Activated naive CD8-positive, alpha-beta T cell (primary cell): ENCODE results near the gene HOXA9.

Experiments used
- H3K27ac Mint-ChIP-seq: one replicate; pipeline ENCODE4 v1.8.0; 2021; ENCODE audit warnings: mixed read lengths
- H3K27me3 Mint-ChIP-seq: one replicate; pipeline ENCODE4 v1.8.0; 2021; ENCODE audit warnings: mixed read lengths
- H3K36me3 Mint-ChIP-seq: one replicate; pipeline ENCODE4 v1.8.0; 2021; ENCODE audit warnings: mixed read lengths
- H3K4me1 Mint-ChIP-seq: one replicate; pipeline ENCODE4 v1.8.0; 2021; ENCODE audit warnings: low read depth, mixed read lengths
- H3K4me3 Mint-ChIP-seq: one replicate; pipeline ENCODE4 v1.8.0; 2021; ENCODE audit warnings: mild to moderate bottlenecking, mixed read lengths
- H3K9me3 Mint-ChIP-seq: one replicate; pipeline ENCODE4 v1.8.0; 2021; ENCODE audit warnings: low read depth, mixed read lengths

HOXA9 gene

GRCh38 chr7:27151341-27151930 is 13.9 kb downstream of the HOXA9 start:
- H3K9me3 Mint-ChIP-seq = no peaks in the 10 kb centered on the region
- peak overlapping the region; percentile 76 for H3K4me3 Mint-ChIP-seq
- peak overlapping the region; percentile 2 for H3K27ac Mint-ChIP-seq
- H3K4me1 Mint-ChIP-seq = peaks cover 46% of the 10 kb centered on the region
- H3K27me3 Mint-ChIP-seq = peaks cover 65% of the 10 kb centered on the region
- H3K36me3 Mint-ChIP-seq = peaks cover 3% of the 10 kb centered on the region

- Mint-ChIP-seq H3K27ac (no peak overlapping the region), H3K27me3 (peaks cover 70% of the 10 kb centered on the region), H3K9me3 (no peaks in the 10 kb centered on the region), H3K36me3 (peaks cover 3% of the 10 kb centered on the region), H3K4me3 (peak overlapping the region; percentile 76), H3K4me1 (peaks cover 44% of the 10 kb centered on the region)
Measured at GRCh38 chr7:27150568-27151340, 14.6 kb downstream of the HOXA9 start.

GRCh38 chr7:27149842-27150567 is 15.3 kb downstream of the HOXA9 start:
- H3K36me3 Mint-ChIP-seq = peaks cover 3% of the 10 kb centered on the region
- no peak overlapping the region for H3K27ac Mint-ChIP-seq
- no peaks in the 10 kb centered on the region for H3K9me3 Mint-ChIP-seq
- H3K4me3 Mint-ChIP-seq = peak overlapping the region; percentile 20
- peaks cover 64% of the 10 kb centered on the region for H3K27me3 Mint-ChIP-seq
- peaks cover 36% of the 10 kb centered on the region for H3K4me1 Mint-ChIP-seq

- Mint-ChIP-seq H3K4me1 (peaks cover 27% of the 10 kb centered on the region), H3K9me3 (no peaks in the 10 kb centered on the region), H3K36me3 (no peaks in the 10 kb centered on the region), H3K27me3 (peaks cover 57% of the 10 kb centered on the region), H3K4me3 (no peak overlapping the region), H3K27ac (no peak overlapping the region)
Measured at GRCh38 chr7:27148756-27149641, 16.3 kb downstream of the HOXA9 start.

- Mint-ChIP-seq H3K27me3 (peaks cover 49% of the 10 kb centered on the region), H3K9me3 (no peaks in the 10 kb centered on the region), H3K27ac (no peak overlapping the region), H3K4me1 (peaks cover 23% of the 10 kb centered on the region), H3K4me3 (peak overlapping the region; percentile 81), H3K36me3 (no peaks in the 10 kb centered on the region)
Measured at GRCh38 chr7:27148031-27148755, 17.1 kb downstream of the HOXA9 start.

- Mint-ChIP-seq H3K4me1 (peaks cover 23% of the 10 kb centered on the region), H3K9me3 (no peaks in the 10 kb centered on the region), H3K27ac (no peak within 1 kb of the TSS), H3K36me3 (no peaks in the 10 kb centered on the region), H3K27me3 (peaks cover 50% of the 10 kb centered on the region), H3K4me3 (peak within 1 kb of the TSS; percentile 81)
Measured at GRCh38 chr7:27147199-27148030, 17.9 kb downstream of the HOXA9 start, which contains the start of gene HOXA6. Gene HOXA6 (minus strand): TSS chr7:27147774. CDS start chr7:27147749, 25 bp downstream.

- Mint-ChIP-seq H3K4me3 (no peak overlapping the region), H3K4me1 (peaks cover 17% of the 10 kb centered on the region), H3K36me3 (no peaks in the 10 kb centered on the region), H3K9me3 (no peaks in the 10 kb centered on the region), H3K27ac (no peak overlapping the region), H3K27me3 (peaks cover 47% of the 10 kb centered on the region)
Measured at GRCh38 chr7:27146491-27147198, 18.7 kb downstream of the HOXA9 start.

GRCh38 chr7:27145914-27146412 is 19.4 kb downstream of the HOXA9 start:
- Mint-ChIP-seq H3K9me3 (no peaks in the 10 kb centered on the region), H3K27me3 (peaks cover 46% of the 10 kb centered on the region), H3K4me1 (peaks cover 11% of the 10 kb centered on the region), H3K27ac (no peak overlapping the region), H3K4me3 (no peak overlapping the region), H3K36me3 (no peaks in the 10 kb centered on the region)

GRCh38 chr7:27145165-27145913 is 20.0 kb downstream of the HOXA9 start:
- Mint-ChIP-seq H3K4me1 (peaks cover 7% of the 10 kb centered on the region), H3K27ac (no peak overlapping the region), H3K9me3 (no peaks in the 10 kb centered on the region), H3K4me3 (no peak overlapping the region), H3K36me3 (no peaks in the 10 kb centered on the region), H3K27me3 (peaks cover 43% of the 10 kb centered on the region)

GRCh38 chr7:27144781-27145164 is 20.6 kb downstream of the HOXA9 start:
- H3K27me3 Mint-ChIP-seq = peaks cover 39% of the 10 kb centered on the region
- H3K36me3 Mint-ChIP-seq = no peaks in the 10 kb centered on the region
- no peak overlapping the region for H3K4me3 Mint-ChIP-seq
- H3K27ac Mint-ChIP-seq = no peak overlapping the region
- no peaks in the 10 kb centered on the region for H3K9me3 Mint-ChIP-seq
- peaks cover 7% of the 10 kb centered on the region for H3K4me1 Mint-ChIP-seq

GRCh38 chr7:27143950-27144780 is 21.2 kb downstream of the HOXA9 start:
- Mint-ChIP-seq H3K27me3 (peaks cover 35% of the 10 kb centered on the region), H3K9me3 (no peaks in the 10 kb centered on the region), H3K36me3 (no peaks in the 10 kb centered on the region), H3K4me3 (no peak overlapping the region), H3K27ac (no peak overlapping the region), H3K4me1 (peaks cover 7% of the 10 kb centered on the region)
